AG20443 (cell line): ENCODE data around the gene KDM6B.
"Not testable (repeated sequence)": the region's sequence is repeated elsewhere in the genome, so short reads cannot be mapped to it uniquely, and the experiment has no call there.

ENCODE experiments used
- DNase-seq: peaks from one replicate; pipeline ENCODE4 v3.0.0; 2012; ENCODE audit warnings: low spot score, mixed read lengths

KDM6B gene, protein sequence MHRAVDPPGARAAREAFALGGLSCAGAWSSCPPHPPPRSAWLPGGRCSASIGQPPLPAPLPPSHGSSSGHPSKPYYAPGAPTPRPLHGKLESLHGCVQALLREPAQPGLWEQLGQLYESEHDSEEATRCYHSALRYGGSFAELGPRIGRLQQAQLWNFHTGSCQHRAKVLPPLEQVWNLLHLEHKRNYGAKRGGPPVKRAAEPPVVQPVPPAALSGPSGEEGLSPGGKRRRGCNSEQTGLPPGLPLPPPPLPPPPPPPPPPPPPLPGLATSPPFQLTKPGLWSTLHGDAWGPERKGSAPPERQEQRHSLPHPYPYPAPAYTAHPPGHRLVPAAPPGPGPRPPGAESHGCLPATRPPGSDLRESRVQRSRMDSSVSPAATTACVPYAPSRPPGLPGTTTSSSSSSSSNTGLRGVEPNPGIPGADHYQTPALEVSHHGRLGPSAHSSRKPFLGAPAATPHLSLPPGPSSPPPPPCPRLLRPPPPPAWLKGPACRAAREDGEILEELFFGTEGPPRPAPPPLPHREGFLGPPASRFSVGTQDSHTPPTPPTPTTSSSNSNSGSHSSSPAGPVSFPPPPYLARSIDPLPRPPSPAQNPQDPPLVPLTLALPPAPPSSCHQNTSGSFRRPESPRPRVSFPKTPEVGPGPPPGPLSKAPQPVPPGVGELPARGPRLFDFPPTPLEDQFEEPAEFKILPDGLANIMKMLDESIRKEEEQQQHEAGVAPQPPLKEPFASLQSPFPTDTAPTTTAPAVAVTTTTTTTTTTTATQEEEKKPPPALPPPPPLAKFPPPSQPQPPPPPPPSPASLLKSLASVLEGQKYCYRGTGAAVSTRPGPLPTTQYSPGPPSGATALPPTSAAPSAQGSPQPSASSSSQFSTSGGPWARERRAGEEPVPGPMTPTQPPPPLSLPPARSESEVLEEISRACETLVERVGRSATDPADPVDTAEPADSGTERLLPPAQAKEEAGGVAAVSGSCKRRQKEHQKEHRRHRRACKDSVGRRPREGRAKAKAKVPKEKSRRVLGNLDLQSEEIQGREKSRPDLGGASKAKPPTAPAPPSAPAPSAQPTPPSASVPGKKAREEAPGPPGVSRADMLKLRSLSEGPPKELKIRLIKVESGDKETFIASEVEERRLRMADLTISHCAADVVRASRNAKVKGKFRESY (N-terminal part only)

DNA sequence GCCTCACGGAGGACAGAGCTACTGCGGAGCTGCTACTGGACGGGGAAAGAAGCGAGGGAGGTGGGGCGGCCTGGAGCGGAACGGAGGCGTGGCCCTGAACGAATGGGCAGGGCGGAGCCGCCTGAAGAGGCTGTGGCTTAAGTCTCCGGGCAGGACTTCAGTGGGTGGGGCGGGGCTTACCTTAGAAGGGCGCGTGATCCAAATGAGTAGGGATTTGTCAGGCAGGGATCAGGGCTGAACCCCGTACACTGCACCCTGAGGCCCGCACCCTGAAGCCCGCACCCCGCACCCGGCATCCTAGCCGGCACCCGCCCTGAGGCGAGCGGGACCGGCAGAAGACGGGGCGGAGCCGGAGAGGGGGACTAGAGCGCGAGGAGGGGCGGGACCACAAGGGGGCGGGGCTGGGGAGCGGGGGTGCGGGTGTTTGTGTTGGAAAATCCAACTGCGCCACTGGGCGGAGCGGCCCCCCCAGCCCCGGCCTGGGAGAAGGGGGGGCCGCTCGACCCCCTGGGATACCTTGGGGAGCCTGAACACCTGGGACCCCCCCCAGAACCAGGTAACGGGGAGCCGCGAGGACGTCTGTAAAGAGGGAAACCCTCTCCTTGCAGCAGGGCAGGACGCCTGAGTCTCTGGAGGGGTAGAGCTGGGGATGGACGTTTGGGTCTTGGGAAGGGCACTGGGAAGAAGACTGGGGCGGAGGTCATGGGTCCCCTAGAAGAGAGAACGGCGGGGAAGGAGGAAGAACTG is at the start of gene KDM6B:
TSS of gene KDM6B (plus strand) at position 423 of the 747 bp plus-strand sequence. CDS start 11,338 bp downstream, outside the sequence.
- peak; percentile 96 for DNase-seq

DNA sequence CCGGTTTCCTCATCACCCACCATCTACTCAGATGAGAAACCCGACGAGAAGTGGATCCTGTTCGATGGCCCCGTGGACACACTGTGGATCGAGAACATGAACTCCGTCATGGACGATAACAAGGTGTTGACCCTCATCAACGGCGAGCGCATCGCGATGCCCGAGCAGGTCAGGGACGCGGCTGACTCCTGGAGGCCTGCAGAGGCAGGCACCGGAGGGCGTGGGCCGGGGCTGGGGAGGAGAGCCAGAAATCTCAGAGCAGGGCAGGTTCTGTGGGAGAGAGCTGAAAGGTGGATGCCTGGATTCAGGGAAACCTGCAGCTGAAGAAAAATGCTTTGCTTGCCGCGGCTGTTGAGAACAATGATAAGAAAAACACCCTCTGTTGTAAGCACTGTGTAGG is 47.2 kb upstream of the KDM6B start:
- DNase-seq, result no peak

- DNase-seq, result no peak
Observed at GRCh38 chr17:7789131-7789530, 44.9 kb upstream of the KDM6B start.

- DNase-seq, result no peak
Observed at GRCh38 chr17:7790150-7790549, 43.9 kb upstream of the KDM6B start.

- DNase-seq, result no peak
Observed at GRCh38 chr17:7792611-7793010, 41.4 kb upstream of the KDM6B start.

GRCh38 chr17:7794075-7794663 is 39.8 kb upstream of the KDM6B start:
- no peak for DNase-seq

- DNase-seq, result no peak
Observed at GRCh38 chr17:7797976-7798375, 36.0 kb upstream of the KDM6B start.

DNA sequence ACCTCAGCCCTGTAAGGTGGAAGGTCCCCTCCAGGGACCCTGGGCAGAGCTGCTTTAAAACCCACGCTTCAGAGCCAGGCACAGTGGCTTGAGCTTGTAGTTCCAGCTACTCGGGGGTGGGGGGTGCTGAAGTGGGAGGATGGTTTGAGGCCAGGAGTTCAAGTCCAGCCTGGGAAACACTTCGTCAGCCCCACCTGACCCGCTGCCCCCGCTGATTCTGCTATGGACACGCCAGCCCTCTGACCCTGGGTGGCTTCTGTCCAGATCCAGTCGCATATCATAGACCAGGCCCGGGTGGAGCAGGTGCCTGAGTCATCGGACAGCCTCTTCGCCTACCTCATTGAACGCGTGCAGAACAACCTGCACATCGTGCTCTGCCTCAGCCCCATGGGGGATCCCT is 35.2 kb upstream of the KDM6B start:
- DNase-seq, result no peak

GRCh38 chr17:7803981-7804380 is 30.0 kb upstream of the KDM6B start:
- no peak for DNase-seq

- no peak for DNase-seq
Observed at GRCh38 chr17:7806587-7806986, 27.4 kb upstream of the KDM6B start.

GRCh38 chr17:7807206-7807605 is 26.8 kb upstream of the KDM6B start:
- no peak for DNase-seq

- no peak for DNase-seq
Observed at GRCh38 chr17:7809086-7809790, 24.8 kb upstream of the KDM6B start.

GRCh38 chr17:7809791-7810343 is 24.1 kb upstream of the KDM6B start:
- not testable (repeated sequence) for DNase-seq

DNA sequence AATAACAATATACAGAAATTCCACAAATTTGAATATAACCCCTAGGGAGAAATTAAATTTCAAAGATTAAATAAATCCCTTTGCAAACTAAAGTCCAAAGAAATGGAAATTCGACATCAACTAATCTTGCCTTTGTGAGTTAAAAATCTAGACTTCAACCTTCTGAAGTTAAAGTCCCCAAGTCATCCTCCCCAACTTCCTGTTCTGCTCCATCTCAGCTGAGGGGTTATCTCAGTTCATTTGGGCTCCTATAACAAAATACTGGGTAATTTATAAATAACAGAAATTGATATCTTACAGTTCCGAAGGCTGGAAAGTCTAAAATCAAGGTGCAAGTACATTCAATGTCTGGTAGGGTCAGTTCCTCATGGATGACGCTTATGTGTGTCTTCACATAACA is 22.8 kb upstream of the KDM6B start:
- no peak for DNase-seq

DNA sequence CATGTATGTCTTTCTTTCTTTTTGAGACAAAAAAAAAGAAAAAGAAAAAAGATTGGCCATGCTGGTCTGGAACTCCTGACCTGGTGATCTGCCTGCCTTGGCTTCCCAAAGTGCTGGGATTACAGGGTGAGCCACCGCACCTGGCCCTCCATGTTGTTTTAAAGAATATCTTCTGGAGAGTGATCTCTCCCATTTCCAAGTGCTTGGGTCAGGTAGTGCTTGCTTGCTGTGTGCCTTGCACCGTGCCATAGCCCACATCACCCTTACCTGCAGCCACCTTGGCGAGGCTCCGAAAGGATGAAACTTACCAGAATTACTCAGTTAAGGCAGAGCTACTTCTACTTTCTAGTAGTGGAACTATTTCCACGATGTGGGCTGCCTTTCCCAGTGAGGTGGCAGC is 19.0 kb upstream of the KDM6B start:
- no peak for DNase-seq

GRCh38 chr17:7816926-7817642 is 16.9 kb upstream of the KDM6B start:
- no peak for DNase-seq

- DNase-seq, result no peak
Observed at GRCh38 chr17:7817643-7817964, 16.4 kb upstream of the KDM6B start.

- no peak for DNase-seq
Observed at GRCh38 chr17:7818026-7818425, 16.0 kb upstream of the KDM6B start.

GRCh38 chr17:7818746-7819645 is 15.0 kb upstream of the KDM6B start:
- DNase-seq, result no peak
